ENCODE measurements around the gene LIMCH1. TPM values are rescaled to one million over a fixed set of nuclear protein-coding genes. Genes with fewer than 3 reads are reported as not detected.

The LIMCH1 gene
- total RNA-seq, 5 donors from 2014 or later (not counting 1 experiment from before 2014, with no cell fraction given): 0.15 to 0.38 (median 0.30) TPM

DNA sequence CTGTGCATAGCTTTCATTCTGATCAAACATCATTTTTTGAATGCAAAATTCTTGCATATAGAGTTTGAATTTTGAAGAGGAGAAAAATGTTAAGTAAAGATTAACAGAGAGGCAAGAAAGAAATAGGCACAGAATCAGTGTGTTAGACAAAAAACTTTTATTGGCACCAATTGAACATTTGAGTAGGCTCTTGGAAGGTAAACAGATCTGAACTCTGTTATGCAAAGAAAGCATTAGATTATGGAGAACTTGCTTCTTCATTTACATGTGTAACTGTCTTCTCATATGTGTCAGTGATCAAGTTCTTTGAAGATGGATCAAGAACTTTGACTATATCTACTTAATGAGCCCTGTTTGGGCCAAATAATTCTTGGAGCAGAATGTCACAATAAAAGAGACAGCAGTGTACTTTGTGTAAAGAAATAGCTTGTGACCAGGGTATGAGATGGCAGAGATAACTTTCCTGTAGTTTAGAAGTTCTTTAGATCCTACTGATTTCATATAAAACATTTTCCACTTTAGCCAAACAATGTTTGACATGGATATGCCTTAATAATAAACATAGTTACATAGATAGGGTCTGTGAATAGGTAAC, 61.3 kb downstream of the LIMCH1 start:
- no peak for ATAC-seq (replicated peaks in 1 of 4)
- no peak overlapping the region for H3K27ac ChIP-seq (ENCODE audit: low read length)
- H3K36me3 ChIP-seq (ENCODE audit: control insufficient read depth in 2 of 2, extremely low read depth in 1 of 2, insufficient read depth in 1 of 2, low read length in 1 of 2): no peaks in the 10 kb centered on the region
- POLR2A ChIA-PET: no interaction called here
- Mint-ChIP-seq H3K4me3 (no peak overlapping the region), H3K36me3 (no peaks in the 10 kb centered on the region), H3K4me1 (no peaks in the 10 kb centered on the region), H3K27me3 (peaks cover 3 to 4% of the 10 kb centered on the region in 2 donors), H3K9me3 (peaks cover 0 to 4% (median 0%) of the 10 kb centered on the region in 3 donors), H3K27ac (no peak overlapping the region)
- DNase-seq: no peak
- H3K9me3 ChIP-seq: no peaks in the 10 kb centered on the region
- no peaks in the 10 kb centered on the region for H3K4me1 ChIP-seq (ENCODE audit: control insufficient read depth in 1 of 2, extremely low read depth in 1 of 2, insufficient read depth in 2 of 2, low read length in 2 of 2)
- H3K4me3 ChIP-seq (ENCODE audit: control insufficient read depth in 1 of 2, extremely low read depth in 1 of 2, low read length in 1 of 2): no peak overlapping the region
- CTCF ChIA-PET: interaction anchor here in 1 of 2 donors (1.0 kb wide), 1 partner anchor 15 kb away, joined by 3 read pairs; no protein-coding TSS in a partner anchor
- peaks cover 0 to 3% of the 10 kb centered on the region in 2 experiments for H3K27me3 ChIP-seq (replicated peaks in 1 of 2; ENCODE audit: control insufficient read depth in 2 of 2, extremely low read depth in 1 of 2, insufficient read depth in 2 of 2, low read length in 1 of 2)

DNA sequence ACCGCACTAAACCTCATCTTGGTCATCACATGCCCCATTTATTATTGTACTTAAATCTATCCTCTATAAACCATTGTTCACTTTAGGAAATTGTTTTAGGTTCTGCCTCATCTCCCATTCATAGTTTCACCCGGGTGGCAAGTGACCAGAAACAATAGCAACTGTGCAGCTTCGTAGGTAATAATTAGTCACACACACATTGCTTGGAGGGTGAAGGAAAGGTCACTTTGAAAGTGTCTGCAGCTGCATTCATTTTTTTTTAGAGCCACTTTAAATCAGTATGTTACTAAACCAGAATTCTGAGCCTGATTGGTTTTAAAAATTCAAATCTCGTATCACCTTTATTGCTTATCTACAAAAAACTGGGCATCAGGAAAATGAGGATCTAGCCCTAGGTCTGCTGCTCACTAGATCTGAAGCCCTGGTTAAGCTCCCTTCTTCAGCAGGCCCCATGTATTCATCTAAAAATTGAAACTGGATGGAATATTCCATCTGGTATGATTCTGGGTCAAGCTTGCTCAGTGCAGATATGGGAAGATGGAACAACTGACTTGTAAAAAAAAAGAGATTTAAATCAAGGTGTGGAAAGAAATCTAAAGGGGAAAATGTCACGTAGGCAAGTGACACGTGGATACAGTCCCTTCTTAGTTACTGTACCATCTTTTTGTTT, 62.4 kb downstream of the LIMCH1 start:
- Mint-ChIP-seq H3K27ac (no peak overlapping the region), H3K4me1 (no peaks in the 10 kb centered on the region), H3K4me3 (no peak overlapping the region), H3K36me3 (no peaks in the 10 kb centered on the region), H3K27me3 (peaks cover 3 to 4% of the 10 kb centered on the region in 2 donors), H3K9me3 (peaks cover 0 to 4% (median 0%) of the 10 kb centered on the region in 3 donors)
- ChIA-PET POLR2A (no interaction called here), CTCF (no interaction called here)
- ATAC-seq (replicated peaks in 1 of 4) (no peak), DNase-seq (no peak)
- 40% methylated on average over 1 of the region's 6 CpGs for WGBS (ENCODE audit: insufficient coverage)
- Histone ChIP-seq H3K36me3 (ENCODE audit: control insufficient read depth in 2 of 2, extremely low read depth in 1 of 2, insufficient read depth in 1 of 2, low read length in 1 of 2) (no peaks in the 10 kb centered on the region), H3K27ac (ENCODE audit: low read length) (no peak overlapping the region), H3K4me3 (ENCODE audit: control insufficient read depth in 1 of 2, extremely low read depth in 1 of 2, low read length in 1 of 2) (no peak overlapping the region), H3K9me3 (no peaks in the 10 kb centered on the region), H3K27me3 (replicated peaks in 1 of 2; ENCODE audit: control insufficient read depth in 2 of 2, extremely low read depth in 1 of 2, insufficient read depth in 2 of 2, low read length in 1 of 2) (no peaks in the 10 kb centered on the region), H3K4me1 (ENCODE audit: control insufficient read depth in 1 of 2, extremely low read depth in 1 of 2, insufficient read depth in 2 of 2, low read length in 2 of 2) (no peaks in the 10 kb centered on the region)

DNA sequence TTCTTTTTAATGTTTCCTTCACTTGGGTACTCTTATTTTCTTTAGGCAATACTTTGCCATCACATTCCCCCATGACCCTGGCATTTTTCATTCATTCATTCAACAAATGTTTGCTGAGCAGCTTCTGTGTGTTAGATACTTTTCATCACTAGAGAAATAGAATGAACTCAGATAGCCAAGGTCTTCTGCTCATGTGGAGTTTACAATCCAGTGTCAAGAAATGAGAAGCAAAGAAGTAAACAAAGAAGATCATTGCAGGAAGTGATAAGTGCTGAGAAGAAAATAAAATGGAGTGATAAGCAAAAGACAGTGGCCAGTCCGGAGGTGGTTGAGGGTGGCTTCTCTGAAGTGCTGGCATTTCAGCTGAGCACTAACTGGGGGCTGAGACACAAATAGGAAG, 63.1 kb downstream of the LIMCH1 start:
- H3K9me3 Mint-ChIP-seq: peaks cover 0 to 4% (median 0%) of the 10 kb centered on the region in 3 donors
- Histone ChIP-seq H3K36me3 (ENCODE audit: control insufficient read depth in 2 of 2, extremely low read depth in 1 of 2, insufficient read depth in 1 of 2, low read length in 1 of 2) (no peaks in the 10 kb centered on the region), H3K27me3 (replicated peaks in 1 of 2; ENCODE audit: control insufficient read depth in 2 of 2, extremely low read depth in 1 of 2, insufficient read depth in 2 of 2, low read length in 1 of 2) (no peaks in the 10 kb centered on the region), H3K4me1 (ENCODE audit: control insufficient read depth in 1 of 2, extremely low read depth in 1 of 2, insufficient read depth in 2 of 2, low read length in 2 of 2) (no peaks in the 10 kb centered on the region), H3K27ac (ENCODE audit: low read length) (no peak overlapping the region), H3K4me3 (ENCODE audit: control insufficient read depth in 1 of 2, extremely low read depth in 1 of 2, low read length in 1 of 2) (no peak overlapping the region), H3K9me3 (no peaks in the 10 kb centered on the region)
- no peak for ATAC-seq (replicated peaks in 1 of 4)
- H3K27ac Mint-ChIP-seq: no peak overlapping the region
- no peaks in the 10 kb centered on the region for H3K4me1 Mint-ChIP-seq
- no peaks in the 10 kb centered on the region for H3K36me3 Mint-ChIP-seq
- peaks cover 3 to 4% of the 10 kb centered on the region in 2 donors for H3K27me3 Mint-ChIP-seq
- ChIA-PET POLR2A (interaction anchor here in 1 of 2 donors (0.6 kb wide), 1 partner anchor 9 kb away, joined by 3 read pairs; no protein-coding TSS in a partner anchor), CTCF (interaction anchor here (0.6 kb wide), 2 partner anchors 12 to 76 kb away, joined by 3 read pairs; no protein-coding TSS in a partner anchor)
- H3K4me3 Mint-ChIP-seq: no peak overlapping the region
- 0% methylated on average over 1 of the region's 1 CpG for WGBS (ENCODE audit: insufficient coverage)
- no peak for DNase-seq

DNA sequence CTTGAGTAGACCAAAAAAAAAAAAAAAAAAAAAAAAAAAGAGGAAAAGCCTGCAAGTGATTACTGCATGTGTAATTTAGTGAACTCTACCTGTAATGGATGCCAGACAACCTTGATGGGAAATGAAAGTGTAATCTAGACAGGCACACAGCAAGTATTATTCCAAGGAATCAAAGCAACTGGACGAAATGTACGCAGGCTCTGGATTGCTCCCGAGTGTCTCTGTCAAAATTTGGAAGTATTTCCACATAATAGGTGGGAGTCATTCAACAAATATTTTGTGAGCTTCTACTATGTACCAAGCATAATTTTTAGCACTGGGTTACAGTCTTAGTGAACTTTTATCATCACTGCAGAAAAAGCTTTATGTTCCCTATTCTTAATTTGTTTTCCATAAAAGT, 64.2 kb downstream of the LIMCH1 start:
- DNase-seq (no peak), ATAC-seq (replicated peaks in 1 of 4) (no peak)
- no peaks in the 10 kb centered on the region for H3K36me3 ChIP-seq (ENCODE audit: control insufficient read depth in 2 of 2, extremely low read depth in 1 of 2, insufficient read depth in 1 of 2, low read length in 1 of 2)
- ChIA-PET POLR2A (no interaction called here), CTCF (no interaction called here)
- Mint-ChIP-seq H3K27ac (no peak overlapping the region), H3K9me3 (peaks cover 0 to 4% (median 0%) of the 10 kb centered on the region in 3 donors), H3K27me3 (peaks cover 3 to 4% of the 10 kb centered on the region in 2 donors), H3K36me3 (no peaks in the 10 kb centered on the region), H3K4me3 (no peak overlapping the region), H3K4me1 (no peaks in the 10 kb centered on the region)
- H3K27me3 ChIP-seq (replicated peaks in 1 of 2; ENCODE audit: control insufficient read depth in 2 of 2, extremely low read depth in 1 of 2, insufficient read depth in 2 of 2, low read length in 1 of 2): no peaks in the 10 kb centered on the region
- H3K4me1 ChIP-seq (ENCODE audit: control insufficient read depth in 1 of 2, extremely low read depth in 1 of 2, insufficient read depth in 2 of 2, low read length in 2 of 2): no peaks in the 10 kb centered on the region
- H3K27ac ChIP-seq (ENCODE audit: low read length): no peak overlapping the region
- no CpG with 5 or more reads among the region's 3 CpGs for WGBS (ENCODE audit: insufficient coverage)
- H3K9me3 ChIP-seq: no peaks in the 10 kb centered on the region
- no peak overlapping the region for H3K4me3 ChIP-seq (ENCODE audit: control insufficient read depth in 1 of 2, extremely low read depth in 1 of 2, low read length in 1 of 2)

DNA sequence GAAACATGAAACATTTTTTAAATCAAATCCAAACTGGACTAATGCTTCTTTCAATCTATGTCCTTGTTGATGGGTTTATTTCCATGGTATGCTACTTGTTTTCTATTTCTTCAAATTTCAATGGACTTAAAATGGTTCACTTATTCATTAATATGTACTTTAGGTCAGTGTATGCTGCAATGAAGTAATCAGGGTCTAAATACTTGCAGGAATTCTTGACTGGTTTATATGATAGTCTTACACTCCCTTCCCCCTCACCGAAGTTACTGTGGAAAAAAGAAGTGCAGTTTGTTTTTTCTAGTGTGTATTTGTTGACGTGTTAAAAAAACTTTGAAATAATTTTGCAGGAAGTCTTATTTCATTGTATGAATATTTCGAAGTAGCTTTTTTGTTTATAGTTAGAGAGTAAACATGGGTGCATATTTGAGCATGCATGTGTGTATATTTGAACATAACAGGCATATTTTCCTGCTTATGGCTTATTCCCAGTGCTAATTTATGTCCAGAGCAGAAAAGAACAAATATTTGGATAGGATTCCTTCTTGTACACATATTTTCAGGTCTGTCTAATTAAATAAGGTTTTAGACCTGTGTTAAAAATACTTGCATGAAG, 65.0 kb downstream of the LIMCH1 start:
- Histone ChIP-seq H3K27me3 (replicated peaks in 1 of 2; ENCODE audit: control insufficient read depth in 2 of 2, extremely low read depth in 1 of 2, insufficient read depth in 2 of 2, low read length in 1 of 2) (no peaks in the 10 kb centered on the region), H3K9me3 (no peaks in the 10 kb centered on the region), H3K4me3 (ENCODE audit: control insufficient read depth in 1 of 2, extremely low read depth in 1 of 2, low read length in 1 of 2) (no peak overlapping the region), H3K4me1 (ENCODE audit: control insufficient read depth in 1 of 2, extremely low read depth in 1 of 2, insufficient read depth in 2 of 2, low read length in 2 of 2) (no peaks in the 10 kb centered on the region), H3K27ac (ENCODE audit: low read length) (no peak overlapping the region), H3K36me3 (ENCODE audit: control insufficient read depth in 2 of 2, extremely low read depth in 1 of 2, insufficient read depth in 1 of 2, low read length in 1 of 2) (no peaks in the 10 kb centered on the region)
- CTCF ChIA-PET: no interaction called here
- no peaks in the 10 kb centered on the region for H3K36me3 Mint-ChIP-seq
- POLR2A ChIA-PET: no interaction called here
- H3K27me3 Mint-ChIP-seq: peaks cover 3 to 4% of the 10 kb centered on the region in 2 donors
- ATAC-seq (replicated peaks in 1 of 4) (no peak), DNase-seq (no peak)
- WGBS (ENCODE audit: insufficient coverage): 70% methylated on average over 2 of the region's 3 CpGs
- H3K9me3 Mint-ChIP-seq: peaks cover 0 to 4% (median 0%) of the 10 kb centered on the region in 3 donors
- no peaks in the 10 kb centered on the region for H3K4me1 Mint-ChIP-seq
- H3K4me3 Mint-ChIP-seq: no peak overlapping the region
- H3K27ac Mint-ChIP-seq: no peak overlapping the region

DNA sequence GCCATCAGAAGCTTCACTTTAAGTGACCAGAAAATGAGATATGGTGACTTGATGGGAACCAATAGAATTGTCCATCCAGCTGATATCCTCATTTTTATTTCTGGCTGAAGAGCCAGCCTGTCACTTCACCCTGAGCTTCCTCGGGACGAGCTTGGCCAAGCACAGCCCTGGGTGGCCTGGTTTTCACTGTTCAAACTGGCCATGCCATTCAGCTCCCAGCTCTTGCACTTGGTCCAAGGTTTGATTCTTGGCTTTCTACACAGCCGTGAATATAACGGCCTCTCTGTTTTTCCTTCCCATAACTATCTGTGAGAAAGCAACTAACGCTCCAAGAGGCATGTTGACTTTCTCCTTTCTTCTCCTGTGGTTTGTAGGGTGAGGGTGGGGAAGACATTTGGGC, 71.9 kb downstream of the LIMCH1 start:
- Mint-ChIP-seq H3K4me3 (no peak overlapping the region), H3K27me3 (no peaks in the 10 kb centered on the region), H3K9me3 (no peaks in the 10 kb centered on the region), H3K4me1 (no peaks in the 10 kb centered on the region), H3K36me3 (no peaks in the 10 kb centered on the region), H3K27ac (no peak overlapping the region)
- ATAC-seq (replicated peaks in 1 of 4): no peak
- CTCF ChIA-PET: no interaction called here
- no peak for DNase-seq
- Histone ChIP-seq H3K27ac (ENCODE audit: low read length) (no peak overlapping the region), H3K36me3 (ENCODE audit: control insufficient read depth in 2 of 2, extremely low read depth in 1 of 2, insufficient read depth in 1 of 2, low read length in 1 of 2) (no peaks in the 10 kb centered on the region), H3K4me3 (ENCODE audit: control insufficient read depth in 1 of 2, extremely low read depth in 1 of 2, low read length in 1 of 2) (no peak overlapping the region), H3K4me1 (ENCODE audit: control insufficient read depth in 1 of 2, extremely low read depth in 1 of 2, insufficient read depth in 2 of 2, low read length in 2 of 2) (no peaks in the 10 kb centered on the region), H3K9me3 (no peaks in the 10 kb centered on the region), H3K27me3 (replicated peaks in 1 of 2; ENCODE audit: control insufficient read depth in 2 of 2, extremely low read depth in 1 of 2, insufficient read depth in 2 of 2, low read length in 1 of 2) (no peaks in the 10 kb centered on the region)
- 100% methylated on average over 2 of the region's 5 CpGs for WGBS (ENCODE audit: insufficient coverage)
- POLR2A ChIA-PET: no interaction called here
